ENCODE measurements around the gene TNFAIP8L3. TPM values are rescaled to one million over a fixed set of nuclear protein-coding genes. Genes with fewer than 3 reads are reported as not detected.

Gene TNFAIP8L3
- total and polyA plus RNA-seq, 4 donors = 0.44 to 4.9 (median 1.3) TPM

DNA sequence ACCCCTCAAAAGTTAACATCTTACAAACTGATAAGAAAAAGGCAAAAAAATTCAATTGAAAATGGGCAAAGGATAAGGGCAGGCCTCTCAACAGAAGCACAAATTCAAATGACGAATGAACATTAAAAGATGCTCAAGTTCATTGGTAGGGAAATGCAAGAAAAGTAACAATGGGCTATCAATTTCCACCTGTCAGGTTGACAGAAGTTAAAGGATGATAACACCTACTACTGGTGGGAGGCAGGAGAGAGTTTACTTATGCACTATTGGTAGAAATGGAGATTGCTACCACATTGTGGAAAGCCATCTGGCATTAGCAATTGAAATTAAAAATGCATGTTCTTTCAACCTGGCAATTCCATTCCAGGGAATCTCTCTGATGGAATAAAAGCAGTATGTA lies 35.6 kb upstream of the TNFAIP8L3 start:
- Histone ChIP-seq H3K4me3 (ENCODE audit: low read depth in 1 of 3, low read length in 3 of 3) (no peak overlapping the region), H3K36me3 (ENCODE audit: control insufficient read depth in 4 of 4, insufficient read depth in 3 of 4, low read depth in 1 of 4, low read length in 3 of 4) (no peaks in the 10 kb centered on the region), H3K9ac (ENCODE audit: low read depth in 1 of 2, low read length in 2 of 2) (no peak overlapping the region), H3K4me1 (ENCODE audit: control insufficient read depth in 4 of 4, insufficient read depth in 4 of 4, low read length in 3 of 4) (no peaks in the 10 kb centered on the region), H3K27me3 (ENCODE audit: control insufficient read depth in 4 of 4, insufficient read depth in 4 of 4, low read length in 3 of 4) (no peaks in the 10 kb centered on the region), H3K9me3 (ENCODE audit: control insufficient read depth in 4 of 4, low read length in 3 of 4) (no peaks in the 10 kb centered on the region), H3K27ac (ENCODE audit: low read depth in 1 of 2, low read length in 2 of 2) (no peak overlapping the region)
- TF ChIP-seq FOXA1 (IDR thresholded peaks at IDR 0.05) (no peak), HNF4G (IDR thresholded peaks at IDR 0.05) (no peak)
- TF ChIP-seq, protein P1, sequence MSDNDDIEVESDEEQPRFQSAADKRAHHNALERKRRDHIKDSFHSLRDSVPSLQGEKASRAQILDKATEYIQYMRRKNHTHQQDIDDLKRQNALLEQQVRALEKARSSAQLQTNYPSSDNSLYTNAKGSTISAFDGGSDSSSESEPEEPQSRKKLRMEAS (IDR thresholded peaks at IDR 0.05) = no peak
- 94% methylated on average over 1 of the region's 1 CpG for WGBS
- DNase-seq (ENCODE audit: low spot score) = no peak

DNA sequence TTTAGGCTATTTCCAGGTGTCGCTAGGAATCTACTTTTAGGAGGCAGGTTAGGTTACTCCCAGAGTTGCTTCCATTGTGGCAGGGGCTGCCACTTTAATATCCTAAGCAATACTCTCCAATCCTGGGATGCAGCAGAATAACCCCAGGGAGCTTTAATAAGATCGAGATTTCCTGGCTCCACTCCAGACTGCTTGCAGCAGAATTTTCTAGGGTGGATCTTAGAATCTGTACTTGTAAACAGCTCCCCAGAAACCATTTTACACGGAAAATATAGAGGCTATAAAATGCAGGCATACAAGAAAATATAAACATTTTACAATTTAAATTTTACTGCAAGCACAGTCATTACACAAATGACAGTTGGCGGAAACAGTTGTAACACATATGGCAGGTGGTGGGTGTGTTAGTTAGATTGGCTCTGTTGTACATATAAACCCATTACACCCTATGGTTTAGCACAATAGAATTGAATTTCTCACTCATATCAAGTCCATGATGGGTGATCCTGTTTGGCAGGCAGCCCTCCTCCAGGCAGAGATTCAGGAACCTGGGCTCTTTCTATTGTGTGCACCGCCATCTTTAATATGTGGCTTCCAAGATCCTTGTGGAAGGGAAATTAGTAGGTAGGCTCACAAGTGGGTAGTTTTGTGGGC lies 35.0 kb upstream of the TNFAIP8L3 start:
- 84% methylated on average over 5 of the region's 5 CpGs for WGBS
- Histone ChIP-seq H3K27me3 (ENCODE audit: control insufficient read depth in 4 of 4, insufficient read depth in 4 of 4, low read length in 3 of 4) (no peaks in the 10 kb centered on the region), H3K9ac (ENCODE audit: low read depth in 1 of 2, low read length in 2 of 2) (no peak overlapping the region), H3K27ac (ENCODE audit: low read depth in 1 of 2, low read length in 2 of 2) (no peak overlapping the region), H3K36me3 (ENCODE audit: control insufficient read depth in 4 of 4, insufficient read depth in 3 of 4, low read depth in 1 of 4, low read length in 3 of 4) (no peaks in the 10 kb centered on the region), H3K4me1 (ENCODE audit: control insufficient read depth in 4 of 4, insufficient read depth in 4 of 4, low read length in 3 of 4) (no peaks in the 10 kb centered on the region), H3K9me3 (ENCODE audit: control insufficient read depth in 4 of 4, low read length in 3 of 4) (no peaks in the 10 kb centered on the region), H3K4me3 (ENCODE audit: low read depth in 1 of 3, low read length in 3 of 3) (no peak overlapping the region)
- TF ChIP-seq, protein P2, sequence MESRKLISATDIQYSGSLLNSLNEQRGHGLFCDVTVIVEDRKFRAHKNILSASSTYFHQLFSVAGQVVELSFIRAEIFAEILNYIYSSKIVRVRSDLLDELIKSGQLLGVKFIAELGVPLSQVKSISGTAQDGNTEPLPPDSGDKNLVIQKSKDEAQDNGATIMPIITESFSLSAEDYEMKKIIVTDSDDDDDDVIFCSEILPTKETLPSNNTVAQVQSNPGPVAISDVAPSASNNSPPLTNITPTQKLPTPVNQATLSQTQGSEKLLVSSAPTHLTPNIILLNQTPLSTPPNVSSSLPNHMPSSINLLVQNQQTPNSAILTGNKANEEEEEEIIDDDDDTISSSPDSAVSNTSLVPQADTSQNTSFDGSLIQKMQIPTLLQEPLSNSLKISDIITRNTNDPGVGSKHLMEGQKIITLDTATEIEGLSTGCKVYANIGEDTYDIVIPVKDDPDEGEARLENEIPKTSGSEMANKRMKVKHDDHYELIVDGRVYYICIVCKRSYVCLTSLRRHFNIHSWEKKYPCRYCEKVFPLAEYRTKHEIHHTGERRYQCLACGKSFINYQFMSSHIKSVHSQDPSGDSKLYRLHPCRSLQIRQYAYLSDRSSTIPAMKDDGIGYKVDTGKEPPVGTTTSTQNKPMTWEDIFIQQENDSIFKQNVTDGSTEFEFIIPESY (IDR thresholded peaks at IDR 0.05) = no peak
- TF ChIP-seq JUND (IDR thresholded peaks at IDR 0.05) (no peak), HNF4G (IDR thresholded peaks at IDR 0.05) (no peak), RAD21 (IDR thresholded peaks at IDR 0.05) (no peak), NR2F2 (IDR thresholded peaks at IDR 0.05) (no peak), EGR1 (IDR thresholded peaks at IDR 0.05; ENCODE audit: low read depth in 2 of 2) (no peak)
- TF ChIP-seq, protein P1 (IDR thresholded peaks at IDR 0.05) = no peak
- DNase-seq (ENCODE audit: low spot score) = no peak

DNA sequence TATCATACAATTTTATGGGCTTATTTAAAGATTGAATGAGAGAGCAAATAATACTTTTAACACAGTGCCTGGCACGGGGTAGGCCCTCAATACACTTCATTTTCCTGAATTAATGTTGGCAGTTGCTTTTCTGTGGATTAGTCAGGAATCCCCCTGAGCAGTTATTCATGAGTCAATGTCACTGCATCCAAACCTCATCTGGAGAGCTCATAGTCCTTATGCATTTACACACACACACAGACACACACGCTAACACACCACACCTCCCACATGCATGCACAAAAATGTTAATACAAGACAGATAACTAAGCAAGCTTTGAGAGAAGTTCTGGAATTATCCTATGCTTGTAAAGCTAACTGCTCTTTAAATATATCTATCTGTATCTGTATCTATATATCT lies 34.0 kb upstream of the TNFAIP8L3 start:
- no peak for TF ChIP-seq NR2F2 (IDR thresholded peaks at IDR 0.05)
- TF ChIP-seq, protein P3, sequence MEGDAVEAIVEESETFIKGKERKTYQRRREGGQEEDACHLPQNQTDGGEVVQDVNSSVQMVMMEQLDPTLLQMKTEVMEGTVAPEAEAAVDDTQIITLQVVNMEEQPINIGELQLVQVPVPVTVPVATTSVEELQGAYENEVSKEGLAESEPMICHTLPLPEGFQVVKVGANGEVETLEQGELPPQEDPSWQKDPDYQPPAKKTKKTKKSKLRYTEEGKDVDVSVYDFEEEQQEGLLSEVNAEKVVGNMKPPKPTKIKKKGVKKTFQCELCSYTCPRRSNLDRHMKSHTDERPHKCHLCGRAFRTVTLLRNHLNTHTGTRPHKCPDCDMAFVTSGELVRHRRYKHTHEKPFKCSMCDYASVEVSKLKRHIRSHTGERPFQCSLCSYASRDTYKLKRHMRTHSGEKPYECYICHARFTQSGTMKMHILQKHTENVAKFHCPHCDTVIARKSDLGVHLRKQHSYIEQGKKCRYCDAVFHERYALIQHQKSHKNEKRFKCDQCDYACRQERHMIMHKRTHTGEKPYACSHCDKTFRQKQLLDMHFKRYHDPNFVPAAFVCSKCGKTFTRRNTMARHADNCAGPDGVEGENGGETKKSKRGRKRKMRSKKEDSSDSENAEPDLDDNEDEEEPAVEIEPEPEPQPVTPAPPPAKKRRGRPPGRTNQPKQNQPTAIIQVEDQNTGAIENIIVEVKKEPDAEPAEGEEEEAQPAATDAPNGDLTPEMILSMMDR (IDR thresholded peaks at IDR 0.05; ENCODE audit: low read depth, low read length, missing input control) = no peak
- TF ChIP-seq RAD21 (IDR thresholded peaks at IDR 0.05) = no peak
- no peak for TF ChIP-seq HNF4G (IDR thresholded peaks at IDR 0.05)
- no peak for TF ChIP-seq JUND (IDR thresholded peaks at IDR 0.05)
- no peak for TF ChIP-seq TAF1 (conservative IDR thresholded peaks at IDR 0.05)
- no peak for TF ChIP-seq RXRA (IDR thresholded peaks at IDR 0.05)
- Histone ChIP-seq H3K4me3 (ENCODE audit: low read depth in 1 of 3, low read length in 3 of 3) (no peak overlapping the region), H3K27ac (ENCODE audit: low read depth in 1 of 2, low read length in 2 of 2) (no peak overlapping the region), H3K27me3 (ENCODE audit: control insufficient read depth in 4 of 4, insufficient read depth in 4 of 4, low read length in 3 of 4) (no peaks in the 10 kb centered on the region), H3K4me1 (ENCODE audit: control insufficient read depth in 4 of 4, insufficient read depth in 4 of 4, low read length in 3 of 4) (no peaks in the 10 kb centered on the region), H3K9me3 (ENCODE audit: control insufficient read depth in 4 of 4, low read length in 3 of 4) (no peaks in the 10 kb centered on the region), H3K36me3 (ENCODE audit: control insufficient read depth in 4 of 4, insufficient read depth in 3 of 4, low read depth in 1 of 4, low read length in 3 of 4) (no peaks in the 10 kb centered on the region), H3K9ac (ENCODE audit: low read depth in 1 of 2, low read length in 2 of 2) (no peak overlapping the region)
- WGBS = 92% methylated on average over 2 of the region's 2 CpGs
- no peak for DNase-seq (ENCODE audit: low spot score)

All from liver (tissue), 9 donors.